D721Med (cell line): ENCODE results near the gene SPRED2.

Experiments
- DNase-seq: peaks from one replicate; pipeline ENCODE4 v3.0.0; 2011; ENCODE audit warnings: low spot score; ENCODE audit not compliant: insufficient read length
- FAIRE-seq: peaks from 2 replicates; lab custom pipeline; 2011; peaks lifted over from hg19 to GRCh38; lab: Jason Lieb, UNC
- TF ChIP-seq, protein P1 (sequence below): IDR thresholded peaks from 2 replicates; pipeline ENCODE4 v1.5.1; 2012; ENCODE audit warnings: mild to moderate bottlenecking, control low read depth; ENCODE audit not compliant: insufficient read depth; ENCODE audit errors: missing control alignments

Gene SPRED2

DNA sequence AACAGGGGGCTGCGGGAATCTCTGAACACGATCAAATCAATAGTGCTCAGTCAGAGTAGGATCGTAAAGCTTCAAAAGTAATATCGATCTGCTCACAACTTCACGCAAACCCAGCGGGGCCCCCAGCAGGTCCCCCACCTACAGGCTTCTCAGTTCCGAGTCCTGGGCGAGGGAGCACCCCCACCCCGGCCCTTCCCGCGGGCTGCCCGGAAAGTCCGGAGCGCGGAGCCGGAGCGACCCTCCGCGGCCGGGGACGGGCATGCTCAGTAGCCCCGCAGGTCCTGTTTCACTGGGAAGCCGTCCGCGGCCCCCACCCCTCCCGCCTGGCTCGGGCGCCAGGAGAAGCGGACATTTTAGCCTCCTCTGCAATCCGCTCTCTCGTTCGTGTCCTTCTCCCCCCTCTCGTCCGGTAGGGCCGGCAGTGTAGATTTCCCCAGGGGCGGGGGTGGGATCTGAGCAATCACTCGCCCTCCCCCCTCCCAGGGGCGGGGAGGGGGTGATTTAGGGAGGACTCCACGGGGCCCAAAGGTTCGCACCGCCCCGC, 3.3 kb upstream of the SPRED2 start:
- DNase-seq (peak; percentile 88), FAIRE-seq (no peak)
- TF ChIP-seq, protein P1, sequence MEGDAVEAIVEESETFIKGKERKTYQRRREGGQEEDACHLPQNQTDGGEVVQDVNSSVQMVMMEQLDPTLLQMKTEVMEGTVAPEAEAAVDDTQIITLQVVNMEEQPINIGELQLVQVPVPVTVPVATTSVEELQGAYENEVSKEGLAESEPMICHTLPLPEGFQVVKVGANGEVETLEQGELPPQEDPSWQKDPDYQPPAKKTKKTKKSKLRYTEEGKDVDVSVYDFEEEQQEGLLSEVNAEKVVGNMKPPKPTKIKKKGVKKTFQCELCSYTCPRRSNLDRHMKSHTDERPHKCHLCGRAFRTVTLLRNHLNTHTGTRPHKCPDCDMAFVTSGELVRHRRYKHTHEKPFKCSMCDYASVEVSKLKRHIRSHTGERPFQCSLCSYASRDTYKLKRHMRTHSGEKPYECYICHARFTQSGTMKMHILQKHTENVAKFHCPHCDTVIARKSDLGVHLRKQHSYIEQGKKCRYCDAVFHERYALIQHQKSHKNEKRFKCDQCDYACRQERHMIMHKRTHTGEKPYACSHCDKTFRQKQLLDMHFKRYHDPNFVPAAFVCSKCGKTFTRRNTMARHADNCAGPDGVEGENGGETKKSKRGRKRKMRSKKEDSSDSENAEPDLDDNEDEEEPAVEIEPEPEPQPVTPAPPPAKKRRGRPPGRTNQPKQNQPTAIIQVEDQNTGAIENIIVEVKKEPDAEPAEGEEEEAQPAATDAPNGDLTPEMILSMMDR, result no peak

DNA sequence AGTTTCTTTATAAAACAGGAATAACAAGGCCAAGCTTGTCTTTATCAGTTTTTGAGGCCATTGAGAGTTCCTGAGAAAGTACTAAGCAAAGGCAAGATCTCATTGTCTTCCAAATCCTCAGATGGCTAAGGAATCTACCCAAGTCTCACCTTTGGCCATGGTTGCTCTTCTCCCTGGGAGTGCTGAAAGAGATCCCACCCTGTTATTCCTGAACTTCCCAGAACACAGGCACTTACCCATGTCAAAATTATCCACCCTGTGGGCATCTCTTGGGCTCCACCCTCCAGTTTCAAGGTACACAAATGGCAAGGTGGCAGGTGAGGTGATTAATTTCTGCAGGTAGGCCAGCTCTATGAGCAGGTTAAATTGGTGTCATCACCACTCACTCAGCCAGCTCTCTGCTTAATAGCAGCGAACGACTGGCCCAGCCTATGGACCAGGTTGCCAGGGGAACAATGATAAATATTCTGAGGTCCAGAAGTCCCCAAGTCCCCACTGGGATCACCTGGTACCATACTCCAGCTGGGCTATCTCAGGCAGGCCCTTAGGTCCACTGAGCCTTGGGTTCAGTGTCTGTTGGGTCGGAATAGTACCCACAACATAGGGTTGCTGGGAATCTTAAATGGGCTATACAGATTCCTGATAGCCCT, 2.3 kb upstream of the SPRED2 start:
- no peak for DNase-seq
- FAIRE-seq, result no peak

DNA sequence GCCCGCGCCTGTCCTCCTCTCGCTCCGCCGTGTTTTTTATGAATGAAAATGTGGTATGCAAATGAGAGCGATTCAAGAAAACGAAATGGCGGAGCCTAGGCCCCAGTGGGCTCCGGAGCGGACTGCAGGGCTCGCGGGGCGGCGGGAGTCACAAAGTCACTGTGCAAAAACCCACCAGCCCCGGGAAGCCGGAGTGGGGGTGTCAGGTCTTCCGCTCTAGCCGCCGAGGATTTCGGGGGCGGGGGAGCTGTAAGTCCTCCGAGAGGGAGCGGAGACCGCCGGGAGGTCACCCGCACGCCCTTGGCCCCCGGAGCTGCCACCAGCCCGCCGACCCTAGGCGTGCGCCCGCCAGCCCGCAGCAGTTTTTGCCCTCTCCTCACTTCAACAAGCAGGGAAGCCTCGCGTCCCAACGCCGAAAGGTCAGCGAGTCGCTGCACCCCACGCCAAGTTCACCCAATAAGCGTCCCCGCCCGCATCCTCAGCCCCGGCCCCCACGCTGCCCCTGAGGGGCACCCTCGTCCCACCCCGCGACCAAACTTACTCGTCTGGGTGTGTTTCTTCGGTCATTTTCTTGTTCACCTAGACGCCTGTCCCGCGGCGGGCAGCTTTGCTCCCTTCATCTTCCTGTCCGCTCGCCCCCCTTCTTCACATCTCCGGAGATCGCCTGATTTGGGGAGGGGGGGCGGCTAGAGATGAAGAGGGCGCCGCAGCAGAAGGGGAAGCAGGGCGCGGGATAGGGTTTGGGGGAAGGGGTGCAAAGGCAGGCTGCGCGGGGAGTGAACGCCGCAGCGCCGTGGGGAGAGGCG, 775 bp downstream of the SPRED2 start:
- TF ChIP-seq, protein P1, result no peak
- no peak for FAIRE-seq
- DNase-seq, result no peak

More for the DNA sequence above, 2.3 kb upstream of the SPRED2 start:
- TF ChIP-seq, protein P1, result no peak

DNA sequence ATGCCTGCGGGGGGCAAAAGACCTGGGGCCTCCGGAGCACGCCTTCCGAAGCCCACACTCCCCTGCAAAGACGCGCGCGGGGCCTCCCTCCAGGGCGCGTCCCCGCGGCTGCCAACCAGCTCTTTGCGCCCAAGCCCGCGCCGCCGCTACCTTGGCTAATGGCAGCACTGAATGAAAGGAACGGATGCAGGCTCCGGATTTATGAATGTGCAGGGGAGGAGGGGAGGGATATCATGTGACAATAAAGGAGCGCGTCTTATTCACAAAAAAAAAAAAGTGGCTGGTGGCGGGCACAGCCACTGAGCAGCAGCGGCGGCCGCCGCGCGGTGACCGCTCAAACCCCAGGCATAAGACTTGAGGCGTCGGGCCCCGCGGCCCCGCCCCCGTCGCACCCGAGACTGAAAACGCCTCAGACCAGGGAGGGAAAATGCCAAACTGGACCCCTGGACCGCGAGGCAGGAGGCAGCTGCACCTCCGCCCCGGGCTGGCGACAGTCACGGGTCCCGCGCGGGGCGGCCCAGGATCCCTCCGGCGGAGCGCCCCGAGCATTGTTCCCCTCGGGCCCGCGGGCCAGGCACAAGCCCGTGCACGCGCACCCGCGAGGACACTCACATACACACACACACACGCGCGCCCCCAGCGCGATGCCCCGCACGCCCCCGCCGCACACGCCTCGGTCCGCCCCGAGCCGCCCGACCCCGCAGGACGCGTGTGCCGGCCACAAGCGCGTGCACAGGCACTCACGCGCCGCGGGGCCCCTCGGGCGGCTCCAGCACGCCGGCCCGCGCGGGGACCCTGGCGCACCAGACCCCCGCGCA, 1.6 kb downstream of the SPRED2 start:
- DNase-seq (no peak), FAIRE-seq (no peak)
- TF ChIP-seq, protein P1, result no peak

DNA sequence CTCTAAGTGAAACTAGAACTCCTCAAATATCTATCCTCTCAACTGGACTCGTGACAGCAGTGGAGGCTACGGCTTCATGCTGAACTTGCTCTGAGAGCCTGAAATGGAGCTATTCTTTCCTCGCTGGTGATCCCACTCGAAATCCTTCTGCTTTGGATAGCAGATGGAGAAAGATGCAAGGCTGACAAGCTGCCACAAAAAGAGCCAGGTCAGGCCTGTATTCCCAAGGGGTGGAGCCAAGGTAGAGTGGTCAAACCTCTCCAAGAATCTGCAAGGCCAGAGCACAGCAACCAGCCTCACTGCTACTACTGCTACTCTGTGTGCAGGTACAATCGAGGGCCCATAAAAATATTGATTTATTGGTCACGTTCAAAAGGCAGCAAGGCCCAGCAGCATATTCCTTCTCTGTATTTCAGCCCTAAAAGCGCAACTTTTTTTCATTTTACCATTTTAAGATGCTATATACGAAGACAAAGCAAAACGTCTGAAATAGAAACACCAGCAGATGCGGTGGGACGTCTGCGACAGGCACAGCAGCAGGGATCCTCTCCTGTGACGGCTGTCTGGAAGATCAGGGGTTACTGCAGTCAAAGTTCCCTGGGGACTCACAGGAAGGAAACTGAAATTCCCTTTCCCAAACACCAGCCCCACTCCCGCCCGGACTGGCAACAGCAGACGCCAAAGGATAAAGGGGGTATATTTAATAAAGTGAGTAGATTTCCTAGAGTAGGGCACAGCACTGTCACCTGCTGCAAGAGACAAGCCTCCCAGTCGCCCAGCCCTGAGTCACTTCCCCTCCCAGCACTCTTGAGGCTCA, 2.4 kb downstream of the SPRED2 start:
- TF ChIP-seq, protein P1, result no peak
- no peak for FAIRE-seq
- no peak for DNase-seq

DNA sequence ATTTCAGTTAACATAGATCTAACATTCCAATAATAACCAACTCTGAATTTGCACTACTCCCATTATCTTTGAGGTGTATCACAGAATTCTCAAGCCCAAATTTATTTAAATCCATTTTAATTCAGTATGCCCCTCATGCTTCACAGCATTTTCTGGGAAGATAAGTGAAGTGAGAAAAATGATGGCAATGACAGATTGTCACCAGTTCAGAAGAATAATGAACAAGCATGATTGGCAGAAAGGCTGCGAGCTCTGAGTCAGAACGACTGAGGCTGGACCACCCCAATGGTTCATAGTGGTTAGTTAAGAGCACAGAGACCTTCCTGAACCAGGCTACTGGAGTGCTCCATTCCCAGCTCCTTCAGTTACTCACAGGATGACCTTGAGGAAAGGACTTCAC, 4.9 kb downstream of the SPRED2 start:
- TF ChIP-seq, protein P1, result no peak
- DNase-seq, result no peak
- no peak for FAIRE-seq
